GM19395 (cell line): ENCODE data around the gene SSH2.
"Not testable (repeated sequence)": the region's sequence is repeated elsewhere in the genome, so short reads cannot be mapped to it uniquely, and the experiment has no call there.

Experiments used
- ATAC-seq: cut with Tn5 transposase; IDR thresholded peaks from one replicate; pipeline ENCODE4 v1.9.1; 2021; ENCODE audit warnings: mild to moderate bottlenecking, moderate library complexity; ENCODE audit not compliant: unreplicated experiment

The SSH2 gene

DNA sequence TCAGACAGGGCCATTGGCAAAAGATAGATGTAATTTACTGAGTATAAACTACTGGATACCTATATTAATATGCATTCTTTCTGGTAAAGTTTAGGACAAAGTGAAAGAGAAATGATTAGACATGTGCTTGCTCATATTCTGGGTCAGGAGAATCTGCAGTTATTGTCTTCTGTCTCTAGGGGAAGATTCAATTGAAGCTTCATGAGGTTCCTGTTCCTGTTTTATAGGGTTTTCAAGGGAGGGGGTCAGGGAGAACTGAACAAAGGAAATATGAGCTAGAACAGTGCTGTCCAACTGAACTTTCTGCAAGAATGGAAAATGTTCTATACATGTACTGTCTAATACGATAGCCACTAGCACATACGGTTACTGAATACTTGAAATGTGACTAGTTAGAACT is 248.0 kb downstream of the SSH2 start:
- ATAC-seq = no peak

DNA sequence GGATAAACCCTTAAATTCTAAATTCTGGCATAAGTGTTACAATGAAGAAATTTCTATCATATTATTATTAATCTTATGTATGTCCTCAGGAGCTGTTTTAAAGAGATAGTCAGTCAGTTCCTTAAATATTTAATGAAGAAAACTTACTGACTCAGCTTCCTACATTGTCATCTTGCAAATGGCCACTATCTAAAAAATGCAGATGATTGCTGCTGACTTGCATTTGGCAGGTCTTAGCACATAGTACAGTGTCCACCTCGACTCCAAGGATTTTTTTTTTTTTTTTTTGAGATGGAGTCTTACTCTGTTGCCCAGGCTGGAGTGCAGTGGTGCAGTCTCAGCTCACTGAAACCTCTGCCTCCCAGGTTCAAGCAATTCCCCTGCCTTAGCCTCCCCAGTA is 252.2 kb downstream of the SSH2 start:
- ATAC-seq = no peak

DNA sequence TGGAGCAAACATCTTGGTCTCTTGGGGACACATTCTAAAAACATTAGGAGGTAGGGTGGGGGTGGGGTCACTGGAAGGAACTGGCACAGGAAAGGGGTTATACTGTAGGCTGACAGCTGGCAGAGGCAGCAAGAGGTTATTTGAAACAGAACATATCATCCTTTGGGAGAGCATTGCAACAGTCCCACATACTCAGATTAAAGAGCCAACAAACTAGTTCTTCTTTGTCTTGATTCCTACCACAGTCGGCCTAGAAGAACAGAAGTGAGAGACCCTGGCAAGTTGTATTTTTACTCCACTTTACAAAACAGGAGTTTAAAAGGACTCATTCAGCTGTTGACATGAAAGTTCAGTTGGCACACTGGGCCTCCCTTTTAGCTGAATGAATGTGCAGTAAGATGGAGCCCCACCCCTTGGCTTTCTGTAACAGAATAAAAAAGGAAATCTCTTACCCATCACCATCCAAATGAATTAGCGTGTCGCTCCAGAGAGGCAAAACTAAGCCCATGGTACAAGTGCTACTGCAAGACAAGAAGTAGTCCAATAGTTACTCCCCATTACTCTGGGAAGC is 252.7 kb downstream of the SSH2 start:
- no peak for ATAC-seq

DNA sequence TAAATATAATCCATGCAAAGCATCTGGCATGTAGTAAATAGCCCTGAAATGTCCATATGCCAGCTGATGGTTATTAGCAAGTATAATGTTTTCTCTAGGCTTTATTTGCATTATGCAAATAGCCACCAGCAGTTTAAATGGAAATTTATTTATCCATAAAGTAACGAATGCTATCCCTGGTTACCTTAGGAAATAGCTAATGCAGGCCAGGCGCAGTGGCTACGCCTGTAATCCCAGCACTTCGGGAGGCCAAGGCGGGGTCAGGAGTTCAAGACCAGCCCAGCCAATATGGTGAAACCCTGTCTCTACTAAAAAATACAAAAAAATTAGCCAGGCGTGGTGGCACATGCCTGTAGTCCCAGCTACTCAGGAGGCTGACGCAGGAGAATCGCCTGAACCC is 254.1 kb downstream of the SSH2 start:
- not testable (repeated sequence) for ATAC-seq

DNA sequence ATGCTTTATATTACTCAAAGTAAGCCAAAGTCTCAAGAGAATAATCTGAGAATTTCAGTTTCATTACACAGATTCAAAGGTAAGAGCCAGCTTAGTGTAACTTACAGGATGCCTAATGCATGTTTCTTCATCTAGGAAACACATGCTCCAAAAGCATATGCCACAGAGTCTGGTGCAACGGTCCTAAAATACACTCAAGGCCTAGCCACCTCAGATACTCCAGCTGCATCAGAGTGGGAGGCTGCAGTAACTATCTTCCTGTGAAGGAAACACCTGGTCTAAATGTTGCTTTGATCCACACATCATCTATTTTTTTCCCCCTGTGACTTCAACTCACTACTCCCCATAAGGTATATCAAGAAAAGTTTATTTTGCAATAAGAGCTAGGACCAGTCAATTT is 255.7 kb downstream of the SSH2 start:
- no peak for ATAC-seq

DNA sequence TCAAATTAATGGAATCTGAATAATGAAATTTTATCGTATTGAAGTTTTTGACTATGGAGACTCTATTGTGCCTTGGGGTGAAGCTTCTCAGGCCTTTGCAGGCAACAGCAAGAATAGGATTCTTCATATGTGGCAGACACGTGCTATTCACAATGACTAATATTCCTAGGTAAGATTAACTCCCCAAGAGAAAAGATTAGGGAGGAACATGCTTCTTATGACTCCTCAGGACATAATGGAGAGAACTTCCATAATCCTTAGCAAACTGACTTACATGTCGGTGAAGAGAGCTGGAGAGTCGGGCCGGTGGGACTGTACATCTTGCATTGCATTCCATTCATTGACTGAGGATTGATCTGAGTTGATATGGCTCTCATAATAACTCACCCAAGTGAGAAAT is 258.4 kb downstream of the SSH2 start:
- no peak for ATAC-seq

DNA sequence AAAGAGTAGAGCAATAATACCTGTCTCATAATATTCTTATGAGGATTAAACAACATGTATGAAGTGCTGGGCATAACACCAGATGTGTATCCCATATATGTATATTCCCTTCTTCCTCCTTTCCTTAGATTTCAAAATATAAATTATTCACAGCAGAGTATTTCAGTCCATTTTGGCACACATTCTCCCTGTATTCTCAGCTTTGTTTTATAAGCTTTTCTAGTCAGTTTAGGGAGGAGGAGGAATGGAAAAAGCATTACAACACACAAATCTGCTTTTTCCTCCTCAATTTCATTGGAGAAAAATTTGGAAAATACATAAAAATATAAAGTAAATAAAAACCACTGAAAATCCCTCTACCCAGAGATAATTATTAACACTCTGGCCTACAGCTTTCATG is 260.8 kb downstream of the SSH2 start:
- no peak for ATAC-seq

DNA sequence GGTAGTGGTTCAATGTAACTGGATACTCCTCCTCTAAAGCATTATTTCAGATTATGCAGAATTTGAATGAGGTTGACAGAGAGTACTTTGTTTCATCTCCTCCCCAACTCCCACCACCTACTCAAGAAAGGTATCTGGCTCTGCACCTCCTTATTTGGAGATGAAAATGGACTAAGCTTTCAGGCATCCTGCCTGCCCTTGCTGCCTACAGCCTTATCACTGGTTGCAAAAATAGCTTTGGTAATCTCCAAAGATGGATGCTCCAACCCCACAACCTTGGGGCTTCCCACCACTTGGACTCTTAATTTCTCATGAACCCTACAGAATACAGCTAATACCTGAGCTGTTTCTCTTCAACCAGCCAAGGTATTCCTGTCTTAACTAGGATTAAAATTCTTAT is 262.1 kb downstream of the SSH2 start:
- ATAC-seq = no peak

DNA sequence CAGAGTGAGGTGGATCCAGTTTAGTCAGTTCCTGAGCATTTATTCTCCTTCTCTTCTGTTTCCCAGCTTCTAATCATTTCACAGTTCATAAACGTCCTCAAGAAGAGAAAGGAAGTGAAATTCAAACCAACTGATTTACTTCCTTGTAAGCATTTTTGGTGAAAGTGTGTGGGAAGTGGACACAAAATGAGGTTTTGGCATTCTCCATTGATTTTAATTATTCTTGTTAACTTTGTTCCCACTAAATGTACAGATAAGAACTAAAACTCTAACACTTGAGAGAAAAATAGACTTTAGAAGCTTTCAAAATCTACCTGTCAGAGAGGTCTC is 264.6 kb downstream of the SSH2 start:
- ATAC-seq = no peak

DNA sequence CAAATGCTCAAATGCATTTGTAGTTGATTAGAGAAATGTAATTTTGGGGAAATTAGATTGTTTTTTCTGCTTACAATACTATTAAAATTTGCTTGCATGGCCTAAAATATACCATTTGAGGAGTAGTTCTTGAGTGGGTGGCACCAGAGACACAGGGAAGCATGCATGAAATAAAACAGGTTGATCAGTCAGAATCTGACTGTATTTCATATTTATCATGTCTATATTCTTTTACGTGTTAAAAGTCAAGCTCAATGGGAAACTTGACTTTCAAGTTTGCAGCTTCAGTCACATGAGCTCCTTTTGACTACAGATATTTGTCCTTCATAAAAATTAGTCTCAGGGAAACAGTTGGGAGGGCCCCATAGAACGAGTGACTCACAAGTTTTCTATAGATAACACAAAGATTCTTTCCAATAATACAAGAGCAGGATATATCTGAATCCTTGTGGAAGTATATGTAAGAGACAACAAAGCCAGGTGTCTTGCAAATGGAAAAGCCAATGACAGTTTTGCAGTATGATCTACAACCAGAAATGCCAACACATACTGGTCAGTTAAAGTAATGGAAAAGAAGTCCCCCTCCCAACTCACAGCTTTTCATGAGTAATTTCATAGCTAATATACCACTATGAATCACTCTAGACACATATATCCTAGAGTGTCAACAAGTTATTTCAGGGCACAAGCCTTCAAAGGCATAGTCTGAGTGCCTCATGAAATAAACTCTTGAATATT is 265.1 kb downstream of the SSH2 start:
- ATAC-seq = no peak

DNA sequence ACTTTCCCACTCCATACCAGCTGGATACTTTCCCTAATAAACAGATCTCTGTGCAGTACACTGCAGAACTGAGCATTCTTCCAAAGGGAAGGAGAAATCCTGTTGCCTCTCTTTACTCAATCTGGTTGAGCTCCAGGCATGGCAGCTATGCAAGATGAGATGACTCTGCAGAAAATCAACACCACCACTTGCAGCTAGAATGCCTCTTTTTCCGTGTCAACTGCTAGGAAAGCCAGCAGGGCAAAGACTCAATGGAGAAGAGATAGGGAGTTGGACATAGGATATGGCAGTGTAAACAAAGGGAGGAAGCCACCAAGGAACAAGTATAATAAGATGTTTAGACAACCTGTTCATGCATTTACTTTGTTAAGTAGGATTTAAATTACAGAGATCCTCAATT is 266.9 kb downstream of the SSH2 start:
- no peak for ATAC-seq

DNA sequence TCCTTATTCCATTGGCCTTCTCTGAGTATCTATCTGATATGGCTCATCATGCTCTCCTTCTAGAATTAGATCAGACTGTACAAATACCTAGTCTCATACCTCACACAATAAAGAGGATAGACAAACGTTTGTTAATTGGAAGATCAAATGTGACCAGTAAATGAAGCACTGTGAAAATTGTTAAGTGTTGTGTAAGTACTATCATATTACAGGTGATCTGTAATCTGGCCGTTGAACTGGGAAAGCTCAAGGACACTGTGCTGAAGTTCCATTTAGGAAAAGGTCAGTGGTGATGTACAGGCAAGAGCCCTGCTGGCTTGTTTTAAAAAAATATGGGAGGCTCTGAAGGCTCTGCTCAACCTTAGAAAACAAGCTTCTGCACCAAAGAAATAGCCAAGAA is 268.8 kb downstream of the SSH2 start:
- no peak for ATAC-seq

DNA sequence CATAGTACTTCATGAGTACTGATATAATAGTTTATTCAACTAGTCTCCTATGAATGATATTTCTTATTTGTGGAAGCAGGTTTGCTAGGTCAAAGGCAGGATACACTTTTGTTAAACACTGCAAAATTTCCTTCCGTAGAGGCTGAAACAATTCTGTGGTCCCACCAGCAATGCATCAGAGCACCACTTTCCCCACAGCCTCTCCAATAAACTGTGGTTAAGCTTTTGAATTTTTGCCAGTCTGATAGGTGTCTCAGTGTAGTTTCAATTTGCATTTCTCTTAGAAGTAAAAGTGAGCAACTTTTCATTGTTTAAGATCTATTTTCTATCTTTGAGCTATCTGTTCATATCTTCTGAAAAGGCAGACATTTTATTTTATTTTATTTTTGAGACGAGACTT is 270.9 kb downstream of the SSH2 start:
- ATAC-seq = no peak

DNA sequence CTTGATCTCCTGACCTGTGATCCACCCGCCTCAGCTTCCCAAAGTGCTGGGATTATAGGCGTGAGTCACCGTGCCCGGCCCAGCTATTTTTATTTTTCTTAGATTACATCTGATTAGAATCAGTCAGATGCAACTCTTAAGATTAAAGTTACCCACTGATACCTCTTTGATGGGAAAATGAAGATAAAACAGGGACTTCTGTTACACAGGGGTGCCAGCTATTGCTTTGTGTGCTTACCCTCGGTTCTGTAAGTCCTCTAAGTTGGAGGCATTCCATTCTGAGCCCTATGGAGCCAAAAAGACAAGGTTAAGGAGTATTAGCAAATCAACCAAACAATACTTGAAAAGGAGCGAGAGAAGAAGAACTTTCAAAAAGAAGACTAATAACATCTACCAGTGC is 274.7 kb downstream of the SSH2 start:
- ATAC-seq = no peak

DNA sequence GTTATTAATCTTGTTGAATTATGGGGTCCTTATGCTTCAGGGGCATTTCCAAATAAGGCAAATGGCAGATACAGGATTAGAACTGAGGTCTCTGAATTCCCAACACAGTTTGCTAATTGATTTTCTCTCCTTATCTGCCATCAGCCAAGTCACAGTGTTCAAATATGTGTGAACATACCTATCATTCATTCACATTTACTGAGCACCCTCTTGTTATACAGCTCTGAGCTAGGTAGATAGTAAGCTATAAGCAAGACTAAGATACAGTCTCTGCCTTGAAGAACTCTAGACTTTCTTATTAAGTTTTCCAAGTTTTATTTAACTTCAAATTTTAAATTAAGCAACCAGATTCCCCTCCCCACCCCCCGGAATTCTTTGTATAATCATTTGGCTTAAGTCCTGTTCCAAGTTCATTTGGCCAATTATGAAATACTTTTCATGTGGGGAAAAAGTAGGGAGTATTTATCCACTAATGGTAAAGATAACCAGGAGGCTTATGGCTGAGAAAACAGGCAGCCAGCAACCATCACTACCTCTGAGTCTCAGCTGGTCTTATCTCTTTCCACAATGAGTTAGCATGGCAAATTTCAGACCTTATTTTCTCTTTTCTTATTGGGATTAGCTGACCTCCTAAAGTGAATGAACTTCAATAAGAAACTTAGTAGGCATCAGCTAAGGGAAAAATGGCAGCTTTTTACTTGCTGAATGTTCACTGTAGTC is 275.9 kb downstream of the SSH2 start:
- no peak for ATAC-seq

DNA sequence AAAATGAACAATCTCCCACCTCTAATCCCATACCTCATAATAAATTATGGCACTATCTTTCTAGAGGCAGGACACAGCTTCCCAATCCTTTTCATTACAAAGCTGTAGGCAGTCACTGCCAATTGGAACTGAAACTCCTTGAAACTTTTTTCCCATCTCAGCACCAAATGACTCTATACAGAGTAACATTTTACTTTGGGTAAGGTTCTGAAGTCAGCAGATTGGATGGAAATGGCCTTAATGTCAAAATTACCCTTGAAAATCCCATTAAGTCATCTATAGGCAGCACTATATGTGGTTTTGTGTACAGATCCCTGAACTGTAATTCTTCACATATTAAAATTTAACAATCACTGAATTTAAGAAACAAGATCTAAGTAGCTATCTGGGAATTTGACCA is 277.1 kb downstream of the SSH2 start:
- no peak for ATAC-seq

DNA sequence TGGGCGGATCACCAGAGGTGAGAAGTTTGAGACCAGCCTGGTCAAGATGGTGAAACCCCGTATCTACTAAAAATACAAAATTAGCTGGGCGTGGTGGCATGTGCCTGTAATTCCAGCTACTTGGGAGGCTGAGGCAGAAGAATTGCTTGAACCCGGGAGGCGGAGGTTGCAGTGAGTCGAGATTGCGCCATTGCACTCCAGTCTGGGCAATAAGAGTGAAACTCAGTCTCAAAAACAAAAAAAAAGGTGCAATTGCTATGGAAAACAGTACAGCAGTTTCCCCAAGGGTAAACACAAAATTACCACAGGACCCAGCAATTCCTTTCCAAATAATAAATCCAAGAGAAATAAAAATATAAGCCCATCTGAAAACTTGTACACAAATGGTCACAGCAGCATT is 278.1 kb downstream of the SSH2 start:
- ATAC-seq = not testable (repeated sequence)

DNA sequence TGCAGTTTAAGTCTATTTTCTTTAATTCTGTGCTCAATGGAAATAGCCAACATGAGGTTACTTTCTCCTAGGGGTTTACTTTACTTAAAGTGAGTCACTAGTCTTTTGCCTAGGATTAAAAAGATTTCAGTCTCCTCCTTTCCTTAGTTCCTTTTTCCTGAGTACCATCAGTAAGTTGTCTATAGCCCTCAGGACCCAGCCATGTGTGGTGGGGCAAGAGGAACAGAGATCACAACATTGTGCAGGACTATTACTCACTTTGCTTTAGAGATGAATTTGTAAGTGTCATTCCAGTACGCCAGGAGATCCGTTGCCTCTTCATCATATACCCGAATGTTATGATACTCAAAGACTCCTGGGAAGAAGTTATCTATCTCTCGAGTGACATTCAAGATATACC is 279.6 kb downstream of the SSH2 start:
- ATAC-seq = no peak

DNA sequence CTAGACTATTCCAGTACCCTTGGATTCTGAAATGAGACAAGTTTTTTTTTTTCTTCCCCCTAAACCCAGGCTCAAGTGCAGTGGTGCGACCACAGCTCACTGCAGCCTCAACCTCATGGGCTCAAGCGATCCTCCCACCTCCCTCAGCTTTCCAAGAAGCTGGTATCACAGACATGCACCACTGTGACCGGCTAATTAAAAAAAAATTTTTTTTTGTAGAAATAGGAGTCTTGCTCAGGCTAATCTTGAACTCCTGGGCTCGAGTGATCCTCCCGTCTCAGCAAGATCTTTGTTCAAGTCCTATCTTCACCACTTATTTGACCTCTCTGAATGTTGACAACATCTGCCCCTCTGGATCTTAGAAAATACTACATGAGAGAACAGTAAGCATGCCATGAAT is 280.7 kb downstream of the SSH2 start:
- ATAC-seq = no peak

DNA sequence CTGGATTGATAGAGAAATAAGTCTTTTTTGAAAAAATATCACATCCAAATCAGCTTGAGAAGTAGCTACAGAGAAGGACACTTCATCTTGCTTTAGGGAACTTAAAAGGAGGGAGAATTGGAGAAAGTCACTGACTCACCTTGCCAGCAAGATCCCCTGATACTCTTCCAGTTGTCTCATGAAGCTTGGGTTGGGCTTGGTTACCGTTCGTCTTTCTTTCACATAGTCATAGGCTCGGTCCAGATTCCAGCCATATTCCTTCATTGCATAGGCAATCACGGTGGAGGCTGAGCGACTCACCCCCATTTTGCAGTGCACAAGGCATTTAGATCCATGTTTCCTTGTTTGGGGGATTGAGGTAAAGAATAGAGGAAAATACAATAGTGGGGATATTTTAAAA is 282.0 kb downstream of the SSH2 start:
- no peak for ATAC-seq

DNA sequence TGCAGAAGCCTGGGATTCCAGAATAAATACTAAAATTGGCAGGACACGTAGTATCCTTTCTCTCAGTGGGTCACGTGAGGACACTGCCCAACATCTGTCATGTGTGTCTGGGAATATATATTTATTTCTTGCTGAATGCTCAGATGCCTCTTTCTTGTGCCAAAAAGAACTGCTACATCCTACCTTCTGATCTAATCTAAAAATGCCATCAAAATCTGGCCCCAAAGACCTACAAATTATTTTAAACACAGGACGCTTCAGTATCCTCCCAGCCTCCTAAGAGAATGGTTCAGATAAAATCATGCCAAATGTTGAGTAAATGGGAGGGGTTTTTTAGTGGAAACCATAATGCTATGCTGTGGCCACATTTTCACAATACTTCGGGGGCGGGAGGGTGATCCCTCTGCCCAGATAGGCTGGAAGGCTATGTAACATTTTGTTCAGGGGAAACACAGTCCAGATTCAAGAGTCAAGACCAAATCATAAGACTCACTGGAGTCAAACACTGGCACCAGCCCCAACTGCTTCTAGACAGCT is 284.4 kb downstream of the SSH2 start:
- ATAC-seq = no peak

DNA sequence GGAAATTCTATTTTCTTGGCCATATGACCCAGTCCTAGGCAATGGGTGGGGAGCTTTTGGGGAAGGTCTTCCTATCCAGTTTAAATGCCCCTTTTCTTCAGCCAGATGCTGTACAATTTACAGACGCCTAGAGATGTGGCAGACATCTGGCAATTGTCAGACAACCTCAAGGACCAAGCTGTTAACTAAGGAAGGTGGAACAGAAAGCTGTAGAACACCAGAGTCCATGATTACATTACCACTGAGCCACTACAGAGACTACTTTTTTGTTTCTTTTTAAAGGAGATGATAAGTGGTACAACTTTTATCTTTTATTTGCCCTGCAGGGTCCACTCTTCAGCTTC is 286.2 kb downstream of the SSH2 start:
- ATAC-seq = no peak
